H9 (cell line): ENCODE data around the gene NOTCH1. TPM values are rescaled to one million over a fixed set of nuclear protein-coding genes. Genes with fewer than 3 reads are reported as not detected.

Source experiments
- DNase-seq: peaks from one replicate; pipeline ENCODE4 v3.0.0-alpha.2; 2017
- H2AFZ ChIP-seq: one replicate; pipeline ENCODE4 v1.6.1; 2013; ENCODE audit warnings: mild to moderate bottlenecking, low read length, control low read depth, moderate library complexity
- H2AK5ac ChIP-seq: 2 replicates; pipeline ENCODE4 v1.6.1; 2013; ENCODE audit warnings: low read length, control low read depth, mixed read lengths; ENCODE audit not compliant: insufficient read length
- H2BK120ac ChIP-seq: one replicate; pipeline ENCODE4 v1.6.1; 2013; ENCODE audit warnings: low read depth, mild to moderate bottlenecking, low read length, control low read depth, inconsistent platforms; ENCODE audit not compliant: poor library complexity, severe bottlenecking
- H2BK12ac ChIP-seq: 2 replicates; pipeline ENCODE4 v1.6.1; 2013; ENCODE audit warnings: low read length, control low read depth, mixed read lengths, low read depth; ENCODE audit not compliant: insufficient read length
- H2BK15ac ChIP-seq: 2 replicates; pipeline ENCODE4 v1.6.1; 2013; ENCODE audit warnings: low read depth, low read length, control low read depth
- H2BK20ac ChIP-seq: one replicate; pipeline ENCODE4 v1.6.1; 2013; ENCODE audit warnings: low read depth, mild to moderate bottlenecking, low read length, control low read depth, inconsistent platforms; ENCODE audit not compliant: poor library complexity, severe bottlenecking
- H2BK5ac ChIP-seq: 2 replicates; pipeline ENCODE4 v1.6.1; 2013; ENCODE audit warnings: low read length, control low read depth, mixed read lengths; ENCODE audit not compliant: insufficient read length
- H3K14ac ChIP-seq: 2 replicates; pipeline ENCODE4 v1.6.1; 2013; ENCODE audit warnings: low read length, control low read depth; ENCODE audit not compliant: insufficient read depth
- H3K18ac ChIP-seq: 2 replicates; pipeline ENCODE4 v1.6.1; 2013; ENCODE audit warnings: low read depth, mild to moderate bottlenecking, mixed read lengths, low read length, control low read depth; ENCODE audit not compliant: insufficient read length
- H3K23ac ChIP-seq: 2 replicates; pipeline ENCODE4 v1.6.1; 2013; ENCODE audit warnings: low read length, control low read depth, mixed read lengths, low read depth; ENCODE audit not compliant: insufficient read length
- H3K23me2 ChIP-seq: 2 replicates; pipeline ENCODE4 v1.6.1; 2013; ENCODE audit warnings: low read depth, mild to moderate bottlenecking, mixed read lengths, low read length, control low read depth; ENCODE audit not compliant: insufficient read length, poor library complexity, severe bottlenecking
- H3K27ac ChIP-seq: 2 replicates; pipeline ENCODE4 v1.5.1; 2013; ENCODE audit warnings: low read length, control low read depth, mixed read lengths, low read depth; ENCODE audit not compliant: insufficient read length
- H3K27me3 ChIP-seq: 2 replicates; pipeline ENCODE4 v1.6.1; 2013; ENCODE audit warnings: low read length, control low read depth, inconsistent platforms; ENCODE audit not compliant: insufficient read depth
- H3K4ac ChIP-seq: 2 replicates; pipeline ENCODE4 v1.6.1; 2013; ENCODE audit warnings: low read depth, mild to moderate bottlenecking, control low read depth, inconsistent platforms, low read length, moderate library complexity
- H3K4me1 ChIP-seq: 2 replicates; pipeline ENCODE4 v1.6.1; 2013; ENCODE audit warnings: low read length, control low read depth, inconsistent platforms; ENCODE audit not compliant: insufficient read depth
- H3K4me2 ChIP-seq: 2 replicates; pipeline ENCODE4 v1.6.1; 2013; ENCODE audit warnings: low read length, control low read depth, mixed read lengths; ENCODE audit not compliant: insufficient read length, insufficient read depth
- H3K56ac ChIP-seq: 2 replicates; pipeline ENCODE4 v1.6.1; 2013; ENCODE audit warnings: low read depth, mild to moderate bottlenecking, mixed read lengths, low read length, control low read depth; ENCODE audit not compliant: insufficient read length
- H3K79me1 ChIP-seq: 2 replicates; pipeline ENCODE4 v1.6.1; 2013; ENCODE audit warnings: low read depth, mild to moderate bottlenecking, moderate library complexity, low read length, control low read depth, inconsistent platforms; ENCODE audit not compliant: insufficient read depth, poor library complexity, severe bottlenecking
- H3K79me2 ChIP-seq: 2 replicates; pipeline ENCODE4 v1.6.1; 2013; ENCODE audit warnings: low read length, control low read depth, inconsistent platforms; ENCODE audit not compliant: insufficient read depth
- H3K9ac ChIP-seq: 2 replicates; pipeline ENCODE4 v1.6.1; 2013; ENCODE audit warnings: low read length, control low read depth, mixed read lengths; ENCODE audit not compliant: insufficient read length; ENCODE audit errors: extremely low read depth
- H3K9me3 ChIP-seq: one replicate; pipeline ENCODE4 v1.6.1; 2013; ENCODE audit warnings: low read depth, low read length, inconsistent platforms; ENCODE audit not compliant: control insufficient read depth
- H3T11ph ChIP-seq: one replicate; pipeline ENCODE4 v1.6.1; 2013; ENCODE audit warnings: mild to moderate bottlenecking, low read length, control low read depth, inconsistent platforms
- H4K20me1 ChIP-seq: one replicate; pipeline ENCODE4 v1.6.1; 2013; ENCODE audit not compliant: control insufficient read depth, insufficient read length, insufficient read depth
- H4K5ac ChIP-seq: 2 replicates; pipeline ENCODE4 v1.6.1; 2013; ENCODE audit warnings: low read depth, mild to moderate bottlenecking, mixed read lengths, low read length, control low read depth; ENCODE audit not compliant: insufficient read length
- H4K8ac ChIP-seq: replicated peaks from 2 replicates; pipeline ENCODE4 v1.6.1; 2013; ENCODE audit warnings: low read length, control low read depth, mixed read lengths, low read depth; ENCODE audit not compliant: insufficient read length
- H4K91ac ChIP-seq: 2 replicates; pipeline ENCODE4 v1.6.1; 2013; ENCODE audit warnings: low read depth, mild to moderate bottlenecking, moderate library complexity, mixed read lengths, low read length, control low read depth; ENCODE audit not compliant: insufficient read length
- H3K27ac Mint-ChIP-seq, 3 experiments: 2 replicates in 2 of 3; 3 replicates in 1 of 3; pipeline ENCODE4 v1.8.0; 2020 to 2021; ENCODE audit warnings: mixed read lengths in 3 of 3, mild to moderate bottlenecking in 1 of 3, moderate library complexity in 1 of 3
- H3K27me3 Mint-ChIP-seq: 2 replicates; pipeline ENCODE4 v1.8.0; 2021; ENCODE audit warnings: low read depth, mild to moderate bottlenecking, moderate library complexity, mixed read lengths
- H3K36me3 Mint-ChIP-seq, 3 experiments: 2 replicates in 2 of 3; 3 replicates in 1 of 3; pipeline ENCODE4 v1.8.0; 2020 to 2021; ENCODE audit warnings: low read depth in 3 of 3, mixed read lengths in 3 of 3; ENCODE audit not compliant: insufficient read depth in 1 of 3
- H3K4me1 Mint-ChIP-seq, 2 experiments: 2 replicates each; pipeline ENCODE4 v1.8.0; 2020; ENCODE audit warnings: mixed read lengths in 2 of 2
- H3K4me3 Mint-ChIP-seq, 2 experiments: 2 replicates in 1 of 2; 3 replicates in 1 of 2; pipeline ENCODE4 v1.8.0; 2020 to 2021; ENCODE audit warnings: mild to moderate bottlenecking in 2 of 2, mixed read lengths in 2 of 2, moderate library complexity in 1 of 2
- H3K9me3 Mint-ChIP-seq, 2 experiments: 2 replicates in 1 of 2; 3 replicates in 1 of 2; pipeline ENCODE4 v1.8.0; 2020; ENCODE audit warnings: mild to moderate bottlenecking in 2 of 2, mixed read lengths in 2 of 2, moderate library complexity in 1 of 2
- CTCF ChIP-seq: fragments of 200-600 bp; sonication (generic); conservative IDR thresholded peaks from 3 replicates; pipeline ENCODE4 v1.8.0; 2021; ENCODE audit warnings: antibody characterized with exemption, mild to moderate bottlenecking
- WGBS: extraction: QIAGEN DNeasy Blood & Tissue Kit; methylation state at CpG from one replicate; pipeline ENCODE4 v1.1.7; 2013; ENCODE audit warnings: missing lambda C conversion rate, low lambda C conversion rate, mixed read lengths; ENCODE audit not compliant: insufficient read length; ENCODE audit errors: extremely low coverage; 5-methylcytosine and 5-hydroxymethylcytosine counted together
- total RNA-seq: library from RNA; stranded (reverse); gene quantifications from 2 replicates; pipeline ENCODE4 v1.2.1, GENCODE V29; 2021

The NOTCH1 gene
- total RNA-seq, 1 experiment from 2014 or later: 71.6 TPM

DNA sequence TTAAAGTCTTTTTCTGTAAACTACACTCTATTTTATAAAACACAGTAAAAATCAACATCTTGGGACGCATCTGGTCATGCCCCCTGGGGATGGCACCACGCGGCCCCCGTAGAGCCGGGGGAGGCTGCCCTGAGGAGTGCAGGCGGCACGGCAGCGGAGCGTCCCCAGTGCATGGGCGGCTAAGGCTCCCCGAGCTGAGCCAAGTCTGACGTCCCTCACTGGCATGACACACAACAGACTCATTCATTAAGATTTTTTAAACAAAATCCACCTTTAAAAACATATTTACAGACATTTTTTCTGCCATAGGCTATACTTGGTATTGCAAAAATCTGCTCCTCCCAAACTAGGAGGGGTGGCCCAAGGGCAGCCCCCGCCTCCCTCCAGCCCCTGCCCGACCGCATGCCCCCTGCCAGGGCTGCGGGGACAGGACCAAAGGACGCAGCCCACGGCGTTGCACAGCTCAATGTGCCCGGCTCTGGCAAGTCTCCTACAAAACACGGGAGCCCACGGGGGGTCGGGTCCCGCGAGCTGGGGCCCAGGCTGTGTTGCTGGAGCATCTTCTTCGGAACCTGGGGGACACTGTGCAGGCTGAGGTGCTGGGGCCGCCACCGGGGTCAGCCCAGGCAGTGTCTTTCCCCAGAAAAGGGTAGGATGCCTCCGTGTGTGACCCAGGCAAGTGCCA lies 51.2 kb downstream of the NOTCH1 start:
- H3K4me3 Mint-ChIP-seq: no peak overlapping the region
- no peaks in the 10 kb centered on the region for H3K4me1 Mint-ChIP-seq
- Histone ChIP-seq H3K79me2 (no peaks in the 10 kb centered on the region), H2AFZ (no peak overlapping the region), H3K23ac (no peak overlapping the region), H2BK120ac (no peak overlapping the region), H3K4me2 (no peak overlapping the region), H3K9me3 (no peaks in the 10 kb centered on the region), H4K20me1 (no peaks in the 10 kb centered on the region), H2BK12ac (no peak overlapping the region), H3T11ph (no peak overlapping the region), H4K8ac (no peak overlapping the region), H3K18ac (no peak overlapping the region), H3K27me3 (no peaks in the 10 kb centered on the region), H2BK20ac (no peak overlapping the region), H3K9ac (no peak overlapping the region), H3K56ac (no peak overlapping the region), H2BK15ac (no peak overlapping the region), H4K5ac (no peak overlapping the region), H3K4ac (no peak overlapping the region), H3K14ac (no peak overlapping the region), H3K27ac (no peak overlapping the region), H3K23me2 (no peaks in the 10 kb centered on the region), H2BK5ac (no peak overlapping the region), H2AK5ac (no peak overlapping the region), H4K91ac (no peak overlapping the region), H3K79me1 (no peaks in the 10 kb centered on the region), H3K4me1 (no peaks in the 10 kb centered on the region)
- H3K27ac Mint-ChIP-seq: no peak overlapping the region
- H3K9me3 Mint-ChIP-seq: no peaks in the 10 kb centered on the region
- DNase-seq: no peak
- WGBS: no CpG with 5 or more reads among the region's 29 CpGs
- H3K36me3 Mint-ChIP-seq: peaks cover 7 to 35% (median 22%) of the 10 kb centered on the region in 3 experiments; a peak in 6 of 7 replicates
- no peak for TF ChIP-seq CTCF
- no peaks in the 10 kb centered on the region; the same call in 1 of the 2 replicates for H3K27me3 Mint-ChIP-seq
